ENCODE data around the gene FRS2.
"Not testable (repeated sequence)": the region's sequence is repeated elsewhere in the genome, so short reads cannot be mapped to it uniquely, and the experiment has no call there.

The FRS2 gene

DNA sequence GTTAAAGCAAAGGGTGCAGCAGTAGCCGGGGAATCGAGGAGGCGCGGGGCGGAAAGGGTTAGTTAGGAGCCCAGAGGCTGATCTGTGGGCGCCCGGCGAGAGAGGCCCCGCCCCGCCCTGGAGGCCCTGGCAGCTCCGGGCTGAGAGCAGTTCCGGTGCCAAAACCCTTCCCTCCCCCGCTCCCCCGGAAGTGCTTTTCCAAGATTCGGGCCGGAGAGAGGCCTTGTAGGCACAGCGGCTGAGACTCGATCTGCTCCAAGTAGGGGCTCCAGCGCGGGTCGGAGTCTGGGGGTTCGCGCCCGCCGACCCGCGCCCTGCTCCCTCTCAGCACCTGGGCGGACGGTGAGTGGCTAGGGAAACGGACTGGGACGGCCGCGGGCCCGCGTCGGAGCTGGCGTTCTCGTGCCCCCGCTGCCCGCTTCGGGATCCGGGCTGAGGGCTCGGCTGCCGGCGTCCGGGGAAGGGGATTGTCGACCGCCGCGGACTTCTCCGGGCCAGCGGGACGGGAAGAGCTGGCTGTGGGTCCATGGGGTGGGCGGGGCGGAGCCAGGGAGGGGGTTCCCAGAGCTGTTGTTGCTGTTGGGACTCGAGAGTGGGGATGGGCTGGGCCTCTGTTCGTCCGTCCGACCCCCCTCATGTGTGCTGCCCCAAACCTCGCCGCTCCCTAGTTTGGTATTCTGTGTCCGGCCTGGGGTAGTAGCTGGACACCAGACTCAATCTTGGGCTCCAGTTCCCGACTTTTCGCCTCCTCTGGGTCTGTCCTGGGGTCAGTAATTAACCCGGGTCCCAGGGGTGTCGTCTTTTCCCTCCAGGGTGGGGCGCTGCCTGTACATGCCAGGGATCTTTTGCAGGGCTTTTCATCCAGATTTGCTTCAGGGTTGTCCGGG, at the start of gene FRS2:
FRS2 (plus strand) TSS at position 200 of the 887 bp plus-strand sequence. CDS start 98,643 bp downstream, outside the sequence.
- peak; percentile 92 for DNase-seq (ENCODE audit: low read depth)

- no peak for DNase-seq (ENCODE audit: low read depth)
Observed at GRCh38 chr12:69421548-69421947, 48.6 kb upstream of the FRS2 start.

DNA sequence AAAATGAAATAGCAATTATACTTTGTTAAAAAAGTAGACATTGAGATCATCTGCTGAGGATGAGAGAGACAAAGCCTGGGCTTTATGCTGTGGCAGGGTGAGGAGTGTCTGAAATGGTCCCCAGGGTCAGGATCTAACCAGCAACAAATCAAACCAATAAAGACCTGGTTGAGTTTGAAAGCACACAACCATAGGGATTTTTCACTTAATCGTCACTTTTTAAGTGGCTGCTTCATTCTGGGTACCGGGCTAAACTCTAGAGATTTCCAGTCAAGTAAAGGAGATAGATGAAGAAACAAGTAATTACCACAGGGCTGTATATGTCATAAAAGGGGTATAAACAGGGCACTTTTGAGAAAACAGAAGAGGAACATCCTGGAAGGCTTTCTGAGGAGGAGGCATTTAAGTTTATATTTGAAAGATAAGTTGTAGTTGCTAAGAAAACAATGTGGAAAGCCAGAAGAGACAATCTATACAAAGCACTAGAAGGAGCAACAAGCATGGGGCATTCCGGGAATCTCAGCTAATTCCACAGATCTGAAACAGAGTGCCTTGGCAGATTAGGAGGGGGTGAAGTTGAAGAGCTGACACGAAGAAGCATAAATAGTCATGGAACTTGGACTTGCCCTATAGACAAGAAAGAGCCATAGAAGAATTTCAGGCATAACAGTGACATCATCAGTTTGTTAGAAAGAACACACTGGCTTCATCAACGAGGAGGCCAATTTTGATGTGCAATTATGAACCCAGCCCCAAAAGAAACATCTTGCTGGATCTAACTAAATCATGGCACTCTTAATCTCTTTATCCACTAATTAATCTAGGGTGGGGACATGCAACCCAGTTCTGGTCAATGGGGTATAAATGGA, 46.9 kb upstream of the FRS2 start:
- no peak for DNase-seq (ENCODE audit: low read depth)

DNA sequence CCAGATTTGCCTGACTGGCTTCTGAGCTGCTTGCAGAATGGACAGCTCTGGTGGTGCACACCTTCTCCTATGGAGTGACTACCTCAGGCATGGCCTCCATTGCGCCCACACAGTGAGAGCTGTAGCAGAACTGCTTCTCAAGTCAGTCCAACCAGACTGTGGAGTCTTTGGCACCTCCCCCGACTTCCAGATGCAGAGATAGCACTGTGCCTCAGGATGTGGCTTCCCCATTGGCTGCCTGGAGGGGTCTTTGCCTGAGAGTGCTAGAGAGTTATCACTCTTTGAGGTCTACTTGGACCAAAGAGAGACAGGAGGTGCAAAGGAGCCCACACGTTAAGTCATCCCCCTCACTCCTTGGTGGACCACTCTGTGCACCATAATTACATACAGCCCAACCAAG, 44.8 kb upstream of the FRS2 start:
- no peak for DNase-seq (ENCODE audit: low read depth)

DNA sequence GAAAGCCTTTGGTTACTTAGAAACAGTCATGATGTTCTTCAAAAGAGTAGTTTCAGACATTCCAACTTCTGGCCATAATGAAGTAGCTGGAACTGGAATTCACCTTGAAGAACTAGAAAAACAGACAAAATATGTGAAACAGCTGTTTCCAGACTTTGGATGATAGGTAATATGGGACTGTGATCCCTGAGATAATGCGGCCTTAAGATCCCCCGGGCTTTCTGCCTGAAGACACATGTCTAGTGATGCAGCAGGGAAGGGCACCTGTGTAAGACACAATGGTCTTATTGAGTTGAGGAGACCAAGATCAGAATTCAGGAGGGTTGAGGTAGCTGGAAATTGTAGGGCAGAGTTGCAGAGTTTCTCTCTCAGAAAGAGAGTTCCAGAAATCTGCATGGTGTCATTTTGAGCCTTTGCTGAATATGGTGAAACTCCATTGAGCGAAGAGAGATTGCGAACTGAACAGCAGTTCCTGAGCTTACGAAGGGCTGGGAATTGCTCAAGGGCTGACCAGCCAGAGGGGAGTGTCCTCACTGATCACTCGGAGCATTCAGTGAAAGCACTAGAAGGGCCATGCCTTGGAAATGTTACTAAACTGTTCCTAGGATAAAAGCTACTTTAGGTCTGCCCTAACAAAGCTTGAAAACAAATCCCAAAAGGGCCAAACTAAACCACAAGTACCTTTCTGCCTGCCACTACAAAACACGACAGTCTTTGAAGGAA, 41.7 kb upstream of the FRS2 start:
- DNase-seq (ENCODE audit: low read depth): peak; percentile 72

DNA sequence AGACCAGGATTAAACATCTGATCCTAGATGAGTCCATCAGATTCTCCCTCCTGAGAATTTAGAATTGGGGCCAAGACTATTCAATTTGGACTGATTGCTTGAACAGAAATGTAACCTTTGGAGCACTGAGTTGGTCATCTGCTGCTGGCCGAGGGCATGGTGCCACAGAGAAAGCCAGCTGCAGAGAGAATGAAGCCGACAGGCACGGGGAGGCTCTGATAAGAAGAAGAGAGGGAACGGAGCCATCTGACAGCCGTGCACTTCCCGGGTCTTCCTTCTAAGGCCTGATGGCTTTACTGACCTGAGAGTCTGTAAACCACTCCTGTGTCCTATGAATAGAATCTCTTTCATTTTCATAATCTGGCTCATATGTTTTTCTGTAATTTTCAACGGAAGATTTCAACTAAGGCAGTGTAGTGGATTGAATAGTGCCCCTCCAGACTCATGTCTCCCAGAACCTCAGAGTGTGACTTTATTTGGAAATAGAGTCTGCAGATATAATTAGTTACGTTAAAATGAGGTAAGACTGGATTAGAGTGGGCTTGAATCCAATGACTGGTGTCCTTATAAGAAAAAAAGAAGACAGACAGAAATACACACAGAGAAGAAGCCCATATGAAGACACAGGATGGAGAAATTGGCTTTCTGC, 39.1 kb upstream of the FRS2 start:
- DNase-seq (ENCODE audit: low read depth): no peak

GRCh38 chr12:69431591-69432222, 38.5 kb upstream of the FRS2 start:
- no peak for DNase-seq (ENCODE audit: low read depth)

GRCh38 chr12:69433653-69434052, 36.5 kb upstream of the FRS2 start:
- DNase-seq (ENCODE audit: low read depth): no peak

DNA sequence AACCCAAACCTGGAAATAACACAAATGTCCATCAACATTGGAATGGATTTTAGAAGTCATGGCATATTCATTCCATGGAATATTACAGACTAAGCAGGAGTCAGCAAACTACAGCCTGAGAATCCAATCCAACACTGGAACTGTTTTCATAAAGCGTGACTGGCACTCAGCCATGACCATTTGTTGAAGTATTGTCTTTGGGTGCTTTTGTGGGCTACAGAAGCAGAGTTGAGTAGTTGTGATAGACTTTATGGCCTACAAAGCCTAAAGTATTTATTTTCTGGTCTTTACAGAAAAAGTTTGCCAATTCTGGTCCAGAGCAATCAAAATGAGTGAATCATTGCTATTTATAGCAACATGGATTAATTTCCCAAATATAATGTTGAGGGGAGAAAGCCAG, 34.5 kb upstream of the FRS2 start:
- DNase-seq (ENCODE audit: low read depth): no peak

- no peak for DNase-seq (ENCODE audit: low read depth)
Observed at GRCh38 chr12:69437073-69437472, 33.1 kb upstream of the FRS2 start.

- no peak for DNase-seq (ENCODE audit: low read depth)
Observed at GRCh38 chr12:69438539-69438938, 31.6 kb upstream of the FRS2 start.

DNA sequence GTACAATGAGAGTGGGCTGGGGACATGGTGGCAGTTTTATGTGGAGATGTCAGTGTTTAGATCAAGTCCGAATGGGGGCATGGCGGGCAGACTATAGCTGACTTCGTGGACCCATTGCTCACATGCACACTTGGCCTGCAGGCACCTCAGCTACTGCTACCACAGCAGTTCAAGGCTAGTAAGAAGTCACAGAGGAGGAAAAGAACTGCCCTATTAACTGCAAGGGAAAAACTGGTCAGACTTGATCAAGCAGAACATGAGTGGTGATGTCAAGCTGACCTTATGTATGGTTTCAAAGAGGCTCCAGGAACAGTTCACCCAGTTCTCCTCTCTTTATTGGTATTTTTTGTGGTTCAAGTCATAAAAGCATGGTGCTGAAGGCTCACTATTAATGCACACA, 30.2 kb upstream of the FRS2 start:
- no peak for DNase-seq (ENCODE audit: low read depth)

- no peak for DNase-seq (ENCODE audit: low read depth)
Observed at GRCh38 chr12:69440886-69441285, 29.3 kb upstream of the FRS2 start.

DNA sequence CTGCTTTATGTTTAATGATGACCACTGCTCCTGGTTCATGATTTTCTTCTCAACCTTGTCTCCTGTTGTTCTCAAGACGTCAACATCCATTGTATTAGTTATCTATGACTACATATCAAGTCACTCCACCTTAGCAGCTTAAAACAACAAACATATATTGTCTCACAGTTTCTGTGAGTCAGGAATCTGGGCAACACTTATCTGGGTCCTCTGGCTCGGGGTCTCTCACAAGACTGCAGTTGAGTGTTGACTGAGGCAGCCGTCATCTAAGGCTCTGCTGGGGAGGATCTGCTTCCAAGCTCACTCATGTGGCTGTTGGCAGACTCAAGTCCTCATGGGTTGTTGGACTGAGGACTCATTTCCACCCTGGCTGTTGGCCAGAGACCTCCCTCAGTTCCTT, 27.3 kb upstream of the FRS2 start:
- DNase-seq (ENCODE audit: low read depth): peak; percentile 41

- no peak for DNase-seq (ENCODE audit: low read depth)
Observed at GRCh38 chr12:69443916-69444315, 26.3 kb upstream of the FRS2 start.

- no peak for DNase-seq (ENCODE audit: low read depth)
Observed at GRCh38 chr12:69447892-69448291, 22.3 kb upstream of the FRS2 start.

GRCh38 chr12:69452598-69453132, 17.5 kb upstream of the FRS2 start:
- not testable (repeated sequence) for DNase-seq (ENCODE audit: low read depth)

DNA sequence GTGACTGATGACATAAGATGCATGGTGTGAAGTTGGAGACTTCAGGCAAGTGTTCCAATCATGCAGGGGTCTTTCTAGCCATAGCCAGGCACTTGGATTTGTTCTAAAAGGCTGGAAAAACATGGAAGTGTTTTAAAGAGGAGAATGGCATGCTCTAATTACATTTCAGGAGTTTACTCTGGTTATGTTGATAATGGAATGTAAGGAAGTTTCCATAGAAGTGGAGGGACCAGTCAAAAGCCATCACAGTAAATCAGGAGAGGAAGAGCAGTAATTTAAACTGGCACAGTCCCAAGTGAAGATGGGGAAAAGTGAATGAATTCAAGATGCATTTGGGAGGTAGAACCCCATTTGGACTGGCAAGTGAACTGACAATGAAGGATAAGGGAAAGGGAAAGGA, 13.9 kb upstream of the FRS2 start:
- no peak for DNase-seq (ENCODE audit: low read depth)

GRCh38 chr12:69457433-69457832, 12.8 kb upstream of the FRS2 start:
- DNase-seq (ENCODE audit: low read depth): no peak

DNA sequence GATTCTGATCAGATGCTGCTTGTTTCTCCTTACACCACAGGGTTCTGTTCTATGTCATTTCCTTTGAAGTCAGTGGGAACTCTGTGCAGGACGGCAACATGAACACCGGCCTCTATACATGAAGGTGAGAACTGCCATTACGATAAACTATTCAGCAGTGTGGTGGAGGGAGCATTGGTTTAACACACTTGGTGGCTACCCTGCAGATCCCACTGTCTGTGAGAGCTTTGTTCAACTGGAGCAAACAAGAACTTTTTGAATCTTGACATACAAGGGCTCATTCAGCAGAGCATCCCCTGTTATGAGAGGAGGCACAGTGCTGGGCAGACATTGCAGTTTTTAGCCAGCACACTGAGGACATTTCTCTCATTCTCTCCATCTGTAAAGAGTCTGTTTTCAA, 10.7 kb upstream of the FRS2 start:
- no peak for DNase-seq (ENCODE audit: low read depth)

DNA sequence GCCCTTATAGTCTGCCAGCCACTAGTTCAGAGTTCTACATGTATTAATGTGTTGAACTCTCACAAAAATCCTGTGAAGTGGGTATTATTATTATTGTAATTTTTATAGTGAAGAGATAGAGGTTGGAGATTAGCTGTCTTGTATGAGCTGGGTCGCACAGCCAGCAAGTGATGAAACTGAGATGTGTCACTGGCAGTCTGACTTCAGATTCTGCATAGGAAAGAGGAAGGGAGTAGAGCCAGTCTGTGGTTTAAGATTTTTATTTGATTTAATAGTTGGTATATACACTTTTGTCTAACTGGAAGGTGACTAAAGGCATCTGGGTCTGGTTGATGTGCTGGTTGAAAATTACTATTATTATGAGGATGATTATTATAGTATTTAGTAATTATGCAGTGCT, 5.8 kb upstream of the FRS2 start:
- DNase-seq (ENCODE audit: low read depth): no peak
